ENCODE results near the gene G2E3.
"Not testable (repeated sequence)": the region's sequence is repeated elsewhere in the genome, so short reads cannot be mapped to it uniquely, and the experiment has no call there.

The G2E3 gene

DNA sequence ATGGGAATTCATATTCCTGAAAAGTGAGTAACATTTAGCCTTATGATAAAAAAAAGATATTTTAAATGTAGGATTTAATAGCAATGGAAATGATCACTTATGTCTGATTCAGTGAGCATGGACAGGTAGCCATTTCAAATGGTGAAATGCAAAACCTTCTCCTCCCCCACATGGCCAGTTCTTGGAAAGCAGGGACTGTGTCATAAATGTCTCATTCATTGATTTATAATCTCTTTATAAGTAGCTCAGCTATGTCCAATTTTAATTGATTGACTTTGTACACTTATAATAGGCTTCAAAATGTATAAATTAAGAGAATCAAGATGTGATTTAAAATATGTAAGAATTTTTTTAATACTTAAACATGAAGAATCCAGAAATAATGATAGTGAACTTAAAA is 38.5 kb downstream of the G2E3 start:
- TF ChIP-seq, protein P1, sequence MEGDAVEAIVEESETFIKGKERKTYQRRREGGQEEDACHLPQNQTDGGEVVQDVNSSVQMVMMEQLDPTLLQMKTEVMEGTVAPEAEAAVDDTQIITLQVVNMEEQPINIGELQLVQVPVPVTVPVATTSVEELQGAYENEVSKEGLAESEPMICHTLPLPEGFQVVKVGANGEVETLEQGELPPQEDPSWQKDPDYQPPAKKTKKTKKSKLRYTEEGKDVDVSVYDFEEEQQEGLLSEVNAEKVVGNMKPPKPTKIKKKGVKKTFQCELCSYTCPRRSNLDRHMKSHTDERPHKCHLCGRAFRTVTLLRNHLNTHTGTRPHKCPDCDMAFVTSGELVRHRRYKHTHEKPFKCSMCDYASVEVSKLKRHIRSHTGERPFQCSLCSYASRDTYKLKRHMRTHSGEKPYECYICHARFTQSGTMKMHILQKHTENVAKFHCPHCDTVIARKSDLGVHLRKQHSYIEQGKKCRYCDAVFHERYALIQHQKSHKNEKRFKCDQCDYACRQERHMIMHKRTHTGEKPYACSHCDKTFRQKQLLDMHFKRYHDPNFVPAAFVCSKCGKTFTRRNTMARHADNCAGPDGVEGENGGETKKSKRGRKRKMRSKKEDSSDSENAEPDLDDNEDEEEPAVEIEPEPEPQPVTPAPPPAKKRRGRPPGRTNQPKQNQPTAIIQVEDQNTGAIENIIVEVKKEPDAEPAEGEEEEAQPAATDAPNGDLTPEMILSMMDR (IDR thresholded peaks at IDR 0.05; ENCODE audit: insufficient read depth, low read length, poor library complexity, severe bottlenecking): no peak
- no peaks in the 10 kb centered on the region for H3K27me3 ChIP-seq (replicated peaks; ENCODE audit: control insufficient read depth, insufficient read depth, low read length)
- no peaks in the 10 kb centered on the region; the same call in none of the 2 replicates for H3K36me3 ChIP-seq (ENCODE audit: control insufficient read depth, insufficient read depth, low read length)

GRCh38 chr14:30600922-30601918 is 42.3 kb downstream of the G2E3 start:
- TF ChIP-seq, protein P1 (IDR thresholded peaks at IDR 0.05; ENCODE audit: insufficient read depth, low read length, poor library complexity, severe bottlenecking): no peak
- Histone ChIP-seq H3K4me3 (replicated peaks; ENCODE audit: low read depth, low read length) (no peak overlapping the region), H3K36me3 (ENCODE audit: control insufficient read depth, insufficient read depth, low read length) (peaks cover 6% of the 10 kb centered on the region), H3K27me3 (replicated peaks; ENCODE audit: control insufficient read depth, insufficient read depth, low read length) (no peaks in the 10 kb centered on the region)
- DNase-seq (ENCODE audit: extremely low read depth, insufficient read length): no peak

More for the DNA sequence above, 38.5 kb downstream of the G2E3 start:
- H3K4me3 ChIP-seq (replicated peaks; ENCODE audit: low read depth, low read length): no peak overlapping the region
- no peak for DNase-seq (ENCODE audit: extremely low read depth, insufficient read length)

DNA sequence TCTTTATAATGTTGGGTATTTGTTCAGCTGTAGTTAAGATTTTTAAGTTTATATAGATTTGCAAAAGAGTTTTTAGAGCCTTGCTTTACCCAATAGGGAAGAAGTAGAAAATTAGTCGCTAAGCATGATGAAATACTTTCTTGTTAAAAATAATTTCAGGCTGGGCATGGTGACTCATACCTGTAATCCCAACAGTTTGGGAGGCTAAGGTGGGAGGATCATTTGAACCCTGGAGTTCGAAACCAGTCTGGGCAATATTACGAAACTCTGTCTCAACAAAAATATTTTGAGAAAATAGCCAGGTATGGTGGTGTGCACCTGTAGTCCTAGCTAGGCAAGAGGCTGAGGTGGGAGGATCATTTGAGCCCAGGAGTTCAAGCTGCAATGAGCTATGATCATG is 44.4 kb downstream of the G2E3 start:
- TF ChIP-seq, protein P1 (IDR thresholded peaks at IDR 0.05; ENCODE audit: insufficient read depth, low read length, poor library complexity, severe bottlenecking): no peak
- H3K4me3 ChIP-seq (replicated peaks; ENCODE audit: low read depth, low read length): no peak overlapping the region

DNA sequence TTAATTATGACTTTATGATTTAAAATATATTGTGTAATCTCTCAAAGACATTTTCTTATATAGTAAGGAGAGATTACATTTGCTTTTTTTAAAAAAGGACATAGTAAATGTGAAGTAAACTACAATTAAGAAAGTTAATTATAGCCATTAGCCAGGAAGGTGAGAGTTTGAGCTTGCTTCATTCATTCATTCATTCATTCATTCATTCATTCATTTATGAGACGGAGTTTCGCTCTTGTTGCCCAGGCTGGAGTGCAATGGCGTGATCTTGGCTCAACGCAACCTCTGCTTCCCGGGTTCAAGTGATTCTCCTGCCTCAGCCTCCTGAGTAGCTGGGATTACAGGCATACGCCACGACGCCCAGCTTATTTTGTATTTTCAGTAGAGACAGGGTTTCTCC is 45.7 kb downstream of the G2E3 start:
- not testable (repeated sequence) for DNase-seq (ENCODE audit: extremely low read depth, insufficient read length); H3K27me3 ChIP-seq (replicated peaks; ENCODE audit: control insufficient read depth, insufficient read depth, low read length); H3K36me3 ChIP-seq (ENCODE audit: control insufficient read depth, insufficient read depth, low read length); H3K4me3 ChIP-seq (replicated peaks; ENCODE audit: low read depth, low read length)

More for the DNA sequence above, 44.4 kb downstream of the G2E3 start:
- no peaks in the 10 kb centered on the region for H3K27me3 ChIP-seq (replicated peaks; ENCODE audit: control insufficient read depth, insufficient read depth, low read length)
- H3K36me3 ChIP-seq (ENCODE audit: control insufficient read depth, insufficient read depth, low read length): peaks cover 6% of the 10 kb centered on the region
- DNase-seq (ENCODE audit: extremely low read depth, insufficient read length): no peak

DNA sequence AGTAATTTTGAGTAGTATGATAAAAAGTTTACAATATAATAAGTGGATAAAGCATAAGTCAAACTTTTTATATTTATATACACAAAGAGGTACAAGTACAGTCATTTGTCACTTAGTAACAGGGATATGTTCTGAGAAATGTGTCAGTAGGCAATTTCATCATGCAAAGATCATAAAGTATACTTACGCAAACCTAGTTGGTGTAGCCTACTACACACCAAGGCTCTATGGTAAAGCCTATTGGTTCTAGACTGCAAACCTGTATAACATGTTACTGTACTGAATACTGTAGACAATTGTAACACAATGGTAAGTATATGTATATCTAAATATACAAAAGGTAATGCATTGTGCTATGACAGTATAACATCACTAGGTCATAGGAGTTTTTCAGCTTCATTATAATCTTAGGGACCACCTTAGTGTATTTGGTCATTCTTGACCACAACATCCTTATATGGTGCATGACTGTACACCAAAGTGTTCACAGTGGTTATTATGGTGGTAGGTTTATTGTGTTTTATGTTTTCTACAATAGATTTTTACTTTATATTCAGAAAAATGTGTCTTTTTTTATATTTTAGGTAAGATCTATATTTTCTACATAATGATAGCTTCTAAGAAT is 48.3 kb downstream of the G2E3 start:
- no peak for DNase-seq (ENCODE audit: extremely low read depth, insufficient read length)
- TF ChIP-seq, protein P1 (IDR thresholded peaks at IDR 0.05; ENCODE audit: insufficient read depth, low read length, poor library complexity, severe bottlenecking): no peak
- peaks cover 6% of the 10 kb centered on the region for H3K36me3 ChIP-seq (ENCODE audit: control insufficient read depth, insufficient read depth, low read length)

DNA sequence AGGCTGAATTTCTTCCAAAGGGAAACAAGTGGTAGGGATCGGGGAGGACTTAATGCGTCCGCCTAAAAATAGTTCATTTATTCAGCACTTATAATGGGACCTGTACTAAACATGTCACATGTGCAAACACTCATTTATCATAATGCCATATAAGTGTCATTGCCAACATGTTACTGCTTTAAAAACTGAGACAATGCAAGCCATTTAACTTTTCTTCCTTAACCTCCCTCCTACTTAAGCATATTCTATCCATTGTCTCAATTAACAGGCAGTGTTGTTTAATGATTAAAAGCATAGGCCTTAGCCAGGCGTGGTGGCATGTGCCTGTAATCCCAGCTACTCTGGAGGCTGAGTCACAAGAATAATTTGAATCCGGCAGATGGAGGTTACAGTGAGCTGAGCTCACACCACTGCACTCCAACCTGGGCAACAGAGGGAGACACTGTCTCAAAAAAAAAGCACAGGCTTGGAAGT is 49.6 kb downstream of the G2E3 start:
- H3K4me3 ChIP-seq (replicated peaks; ENCODE audit: low read depth, low read length): no peak overlapping the region
- H3K36me3 ChIP-seq (ENCODE audit: control insufficient read depth, insufficient read depth, low read length): peaks cover 3% of the 10 kb centered on the region
- H3K27me3 ChIP-seq (replicated peaks; ENCODE audit: control insufficient read depth, insufficient read depth, low read length): no peaks in the 10 kb centered on the region
- TF ChIP-seq, protein P1 (IDR thresholded peaks at IDR 0.05; ENCODE audit: insufficient read depth, low read length, poor library complexity, severe bottlenecking): no peak
- DNase-seq (ENCODE audit: extremely low read depth, insufficient read length): no peak

More for the DNA sequence above, 48.3 kb downstream of the G2E3 start:
- Histone ChIP-seq H3K27me3 (replicated peaks; ENCODE audit: control insufficient read depth, insufficient read depth, low read length) (no peaks in the 10 kb centered on the region), H3K4me3 (replicated peaks; ENCODE audit: low read depth, low read length) (no peak overlapping the region)

Data from GM06990 (cell line).